Brain microvascular endothelial cell (primary cell): ENCODE results near the gene MEAF6.

ENCODE experiments used
- DNase-seq: peaks from one replicate; pipeline ENCODE4 v3.0.0-alpha.2; 2020
- H3K27ac ChIP-seq: fragments of 250-450 bp; sonication (Bioruptor Pico); 2 replicates; pipeline ENCODE4 v1.5.1; 2020; ENCODE audit warnings: mild to moderate bottlenecking, moderate library complexity
- H3K27me3 ChIP-seq: fragments of 250-450 bp; sonication (Bioruptor Pico); replicated peaks from 2 replicates; pipeline ENCODE4 v1.5.1; 2020; ENCODE audit warnings: mild to moderate bottlenecking
- H3K36me3 ChIP-seq: fragments of 250-450 bp; sonication (Bioruptor Pico); replicated peaks from 2 replicates; pipeline ENCODE4 v1.5.1; 2020; ENCODE audit warnings: mild to moderate bottlenecking
- H3K4me3 ChIP-seq: 2 replicates; pipeline ENCODE4 v1.5.1; 2011; ENCODE audit warnings: low read depth, mild to moderate bottlenecking, control low read depth, low read length, moderate library complexity
- in situ Hi-C: cut with HindIII; loops from 2 replicates; pipeline ENCODE4 v1.10.0; 2017; ENCODE audit warnings: low sequenced_read_pairs, low pct_ligation_motif_present
- TF ChIP-seq, protein P1 (sequence below): IDR thresholded peaks from 2 replicates; pipeline ENCODE4 v1.5.1; 2011; ENCODE audit warnings: low read depth, mild to moderate bottlenecking, moderate library complexity, low read length, control low read depth, inconsistent platforms; ENCODE audit errors: missing control alignments

MEAF6 gene

DNA sequence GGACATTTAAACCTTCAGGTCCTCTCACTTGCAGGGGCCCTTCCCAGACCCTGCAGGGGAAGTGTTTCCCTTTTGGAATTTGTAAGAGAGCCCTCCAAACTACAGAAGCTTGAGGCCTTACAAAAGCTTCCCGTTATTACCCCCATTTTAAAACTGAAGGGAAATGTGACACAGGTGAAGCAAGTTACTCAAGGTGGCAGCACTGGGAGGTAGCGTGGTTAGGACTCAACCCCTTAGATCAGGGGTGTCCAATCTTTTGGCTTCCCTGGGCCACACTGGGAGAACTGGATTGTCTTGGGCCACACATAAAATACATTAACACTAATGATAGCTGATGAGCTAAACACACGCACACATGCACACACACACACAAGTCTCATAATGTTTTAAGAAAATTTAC, 56.0 kb downstream of the MEAF6 start:
- H3K4me3 ChIP-seq = no peak overlapping the region
- no peak for DNase-seq
- in situ Hi-C loops = no loop called here
- TF ChIP-seq, protein P1, sequence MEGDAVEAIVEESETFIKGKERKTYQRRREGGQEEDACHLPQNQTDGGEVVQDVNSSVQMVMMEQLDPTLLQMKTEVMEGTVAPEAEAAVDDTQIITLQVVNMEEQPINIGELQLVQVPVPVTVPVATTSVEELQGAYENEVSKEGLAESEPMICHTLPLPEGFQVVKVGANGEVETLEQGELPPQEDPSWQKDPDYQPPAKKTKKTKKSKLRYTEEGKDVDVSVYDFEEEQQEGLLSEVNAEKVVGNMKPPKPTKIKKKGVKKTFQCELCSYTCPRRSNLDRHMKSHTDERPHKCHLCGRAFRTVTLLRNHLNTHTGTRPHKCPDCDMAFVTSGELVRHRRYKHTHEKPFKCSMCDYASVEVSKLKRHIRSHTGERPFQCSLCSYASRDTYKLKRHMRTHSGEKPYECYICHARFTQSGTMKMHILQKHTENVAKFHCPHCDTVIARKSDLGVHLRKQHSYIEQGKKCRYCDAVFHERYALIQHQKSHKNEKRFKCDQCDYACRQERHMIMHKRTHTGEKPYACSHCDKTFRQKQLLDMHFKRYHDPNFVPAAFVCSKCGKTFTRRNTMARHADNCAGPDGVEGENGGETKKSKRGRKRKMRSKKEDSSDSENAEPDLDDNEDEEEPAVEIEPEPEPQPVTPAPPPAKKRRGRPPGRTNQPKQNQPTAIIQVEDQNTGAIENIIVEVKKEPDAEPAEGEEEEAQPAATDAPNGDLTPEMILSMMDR = no peak
- H3K27ac ChIP-seq = no peak overlapping the region
- no peaks in the 10 kb centered on the region for H3K36me3 ChIP-seq
- no peaks in the 10 kb centered on the region for H3K27me3 ChIP-seq

DNA sequence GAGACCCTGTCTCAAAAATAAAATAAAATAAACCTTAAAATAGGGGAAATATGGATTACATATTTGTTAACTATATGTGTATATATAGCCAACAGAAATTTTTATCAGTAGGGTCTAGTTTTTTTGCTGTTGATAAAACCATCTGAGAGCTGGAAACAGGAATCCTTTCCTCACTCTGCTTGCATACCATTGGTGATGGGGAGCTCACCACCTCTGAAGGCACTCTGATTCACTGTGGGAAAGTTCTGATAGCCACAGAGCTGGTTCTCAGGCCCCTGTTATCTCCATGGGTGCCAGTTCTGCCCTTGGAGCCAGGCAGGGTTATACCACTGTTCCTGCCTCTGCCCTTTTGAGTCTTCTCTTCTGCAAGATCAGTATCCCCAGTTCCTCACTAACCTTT, 58.0 kb downstream of the MEAF6 start:
- no peaks in the 10 kb centered on the region for H3K36me3 ChIP-seq
- no peak overlapping the region for H3K27ac ChIP-seq
- no peaks in the 10 kb centered on the region for H3K27me3 ChIP-seq
- in situ Hi-C loops = no loop called here
- TF ChIP-seq, protein P1 = no peak
- DNase-seq = no peak
- H3K4me3 ChIP-seq = no peak overlapping the region

DNA sequence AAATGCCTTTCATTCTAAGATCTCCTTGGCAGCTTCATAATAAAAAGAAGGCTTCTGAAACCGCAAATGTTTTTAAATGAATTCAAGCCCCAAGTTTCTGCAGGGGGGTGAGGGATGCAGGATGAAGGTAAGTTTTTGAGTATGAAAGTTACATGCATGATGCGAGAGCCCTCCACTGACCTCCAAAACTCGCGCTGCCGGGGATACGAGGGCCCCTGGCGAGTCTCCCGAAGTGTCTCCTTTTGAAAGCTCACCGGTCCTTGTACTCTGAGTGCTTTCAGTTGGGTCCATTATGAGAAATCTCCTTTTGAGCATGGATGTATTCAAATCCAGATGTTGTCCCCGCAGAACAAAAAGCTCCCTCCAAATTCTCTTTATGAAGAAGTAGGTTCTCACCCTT, 59.0 kb downstream of the MEAF6 start:
- Histone ChIP-seq H3K36me3 (no peaks in the 10 kb centered on the region), H3K4me3 (no peak overlapping the region), H3K27ac (no peak overlapping the region), H3K27me3 (no peaks in the 10 kb centered on the region)
- DNase-seq = no peak
- in situ Hi-C loops = no loop called here
- TF ChIP-seq, protein P1 = no peak

DNA sequence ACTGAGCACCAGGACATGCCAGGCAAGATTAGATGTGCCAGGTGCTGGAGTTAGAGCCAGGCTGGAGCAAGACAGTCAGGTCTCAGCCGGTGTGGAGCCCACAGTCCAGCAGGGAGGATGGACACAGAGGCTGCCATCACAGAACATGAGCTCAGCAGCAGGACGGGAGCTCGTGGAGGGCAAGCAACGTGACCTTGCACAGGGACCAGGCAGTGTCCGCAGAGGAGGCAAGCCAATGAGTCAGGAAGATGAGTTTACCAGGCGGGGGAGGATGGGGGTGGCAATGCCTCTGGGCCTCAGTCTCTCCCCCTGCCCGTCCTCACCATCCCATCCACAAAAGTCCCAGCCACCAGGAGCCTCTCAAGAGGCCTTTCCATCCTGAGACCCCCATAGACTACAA, 60.9 kb downstream of the MEAF6 start:
- no peaks in the 10 kb centered on the region for H3K36me3 ChIP-seq
- no peaks in the 10 kb centered on the region for H3K27me3 ChIP-seq
- H3K4me3 ChIP-seq = no peak overlapping the region
- DNase-seq = no peak
- no peak overlapping the region for H3K27ac ChIP-seq
- in situ Hi-C loops = no loop called here
- TF ChIP-seq, protein P1 = no peak

DNA sequence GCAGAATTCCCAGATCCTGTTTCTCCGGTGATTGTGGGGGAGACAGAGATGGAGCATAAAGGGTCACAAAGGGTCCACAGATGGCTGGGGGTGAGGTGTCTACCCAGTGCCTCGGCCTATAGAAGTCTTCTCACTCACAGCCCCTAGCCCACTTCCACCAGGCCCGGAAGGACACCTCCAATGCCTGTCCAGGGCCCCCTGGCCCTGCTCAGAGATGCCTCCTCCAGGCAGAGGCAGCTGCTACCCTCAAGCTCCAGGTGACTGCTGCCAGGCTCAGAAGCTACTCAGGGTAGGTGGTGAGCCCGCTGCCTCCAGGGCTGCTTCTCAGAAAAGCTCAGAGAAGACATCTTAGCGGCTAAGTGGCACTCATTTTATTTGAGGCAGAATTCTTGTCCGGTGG, 62.1 kb downstream of the MEAF6 start:
- no peak overlapping the region for H3K27ac ChIP-seq
- no peak for DNase-seq

DNA sequence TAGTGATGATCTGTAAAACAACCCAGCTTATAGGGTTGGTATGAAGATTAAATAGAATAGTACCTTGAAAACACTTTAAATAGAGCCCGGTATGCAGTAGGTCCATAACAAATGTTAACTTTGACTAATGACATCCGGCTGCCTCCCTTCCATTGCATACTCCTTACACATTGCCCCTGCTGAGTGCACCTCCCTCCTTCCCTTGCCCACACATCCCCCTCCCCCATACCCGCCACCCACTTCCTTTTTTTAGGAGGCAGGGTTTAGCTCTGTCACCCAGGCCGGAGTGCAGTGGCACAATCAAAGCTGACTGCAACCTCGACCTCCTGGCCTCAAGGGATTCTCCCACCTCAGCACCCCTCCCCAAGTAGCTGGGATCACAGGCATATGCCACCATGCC, 64.6 kb downstream of the MEAF6 start:
- DNase-seq = no peak
- no peak overlapping the region for H3K27ac ChIP-seq
- H3K27me3 ChIP-seq = no peaks in the 10 kb centered on the region
- in situ Hi-C loops = no loop called here
- no peaks in the 10 kb centered on the region for H3K36me3 ChIP-seq
- no peak overlapping the region for H3K4me3 ChIP-seq
- TF ChIP-seq, protein P1 = no peak

More for the DNA sequence above, 62.1 kb downstream of the MEAF6 start:
- Histone ChIP-seq H3K36me3 (no peaks in the 10 kb centered on the region), H3K27me3 (no peaks in the 10 kb centered on the region), H3K4me3 (no peak overlapping the region)
- in situ Hi-C loops = no loop called here
- TF ChIP-seq, protein P1 = no peak
